Measurements from ENCODE around the gene DDAH1. TPM values are rescaled to one million over a fixed set of nuclear protein-coding genes. Genes with fewer than 3 reads are reported as not detected.

The DDAH1 gene
- total RNA-seq, 1 experiment from 2014 or later, result 7.9 TPM

DNA sequence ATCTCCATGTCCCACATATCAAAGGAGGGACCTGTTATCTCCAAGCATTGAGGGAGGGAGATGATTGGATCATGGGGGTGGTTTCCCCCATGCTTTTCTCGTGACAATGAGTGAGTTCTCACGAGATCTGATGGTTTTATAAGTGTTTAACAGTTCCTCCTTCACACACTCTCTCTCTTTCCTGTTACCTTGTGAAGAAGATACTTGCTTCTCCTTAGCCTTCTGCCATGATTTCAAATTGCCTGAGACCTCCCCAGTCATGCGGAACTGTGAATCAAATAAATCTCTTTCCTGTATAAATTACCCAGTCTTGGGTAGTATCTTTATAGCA is 91.6 kb downstream of the DDAH1 start:
- ChIA-PET CTCF (interaction anchor here (1.0 to 1.9 kb wide), 4 partner anchors 24 to 208 kb away, joined by 4 to 8 read pairs (median 6); partner anchors contain the start of gene CCN1), POLR2A (interaction anchor here (0.8 to 2.9 kb wide), 7 partner anchors 9 to 210 kb away, joined by 3 to 14 read pairs (median 5); partner anchors contain the start of gene BCL10)
- BruUV-seq (replicated peaks), result no TSS peak
- TF ChIP-seq, protein P1, sequence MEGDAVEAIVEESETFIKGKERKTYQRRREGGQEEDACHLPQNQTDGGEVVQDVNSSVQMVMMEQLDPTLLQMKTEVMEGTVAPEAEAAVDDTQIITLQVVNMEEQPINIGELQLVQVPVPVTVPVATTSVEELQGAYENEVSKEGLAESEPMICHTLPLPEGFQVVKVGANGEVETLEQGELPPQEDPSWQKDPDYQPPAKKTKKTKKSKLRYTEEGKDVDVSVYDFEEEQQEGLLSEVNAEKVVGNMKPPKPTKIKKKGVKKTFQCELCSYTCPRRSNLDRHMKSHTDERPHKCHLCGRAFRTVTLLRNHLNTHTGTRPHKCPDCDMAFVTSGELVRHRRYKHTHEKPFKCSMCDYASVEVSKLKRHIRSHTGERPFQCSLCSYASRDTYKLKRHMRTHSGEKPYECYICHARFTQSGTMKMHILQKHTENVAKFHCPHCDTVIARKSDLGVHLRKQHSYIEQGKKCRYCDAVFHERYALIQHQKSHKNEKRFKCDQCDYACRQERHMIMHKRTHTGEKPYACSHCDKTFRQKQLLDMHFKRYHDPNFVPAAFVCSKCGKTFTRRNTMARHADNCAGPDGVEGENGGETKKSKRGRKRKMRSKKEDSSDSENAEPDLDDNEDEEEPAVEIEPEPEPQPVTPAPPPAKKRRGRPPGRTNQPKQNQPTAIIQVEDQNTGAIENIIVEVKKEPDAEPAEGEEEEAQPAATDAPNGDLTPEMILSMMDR (IDR thresholded peaks at IDR 0.05; ENCODE audit: unreplicated experiment), result no peak
- Mint-ChIP-seq H3K4me1 (ENCODE audit: insufficient read depth, unreplicated experiment) (peaks cover 6% of the 10 kb centered on the region), H3K27me3 (ENCODE audit: insufficient read depth, unreplicated experiment) (no peaks in the 10 kb centered on the region), H3K27ac (ENCODE audit: low read depth, unreplicated experiment) (no peak overlapping the region), H3K4me3 (ENCODE audit: unreplicated experiment) (no peak overlapping the region), H3K36me3 (ENCODE audit: insufficient read depth, unreplicated experiment) (no peaks in the 10 kb centered on the region), H3K9me3 (ENCODE audit: unreplicated experiment) (no peaks in the 10 kb centered on the region)
- DNase-seq (ENCODE audit: unreplicated experiment), result no peak
- intact Hi-C loops (cut with micrococcal nuclease), result no loop called here

DNA sequence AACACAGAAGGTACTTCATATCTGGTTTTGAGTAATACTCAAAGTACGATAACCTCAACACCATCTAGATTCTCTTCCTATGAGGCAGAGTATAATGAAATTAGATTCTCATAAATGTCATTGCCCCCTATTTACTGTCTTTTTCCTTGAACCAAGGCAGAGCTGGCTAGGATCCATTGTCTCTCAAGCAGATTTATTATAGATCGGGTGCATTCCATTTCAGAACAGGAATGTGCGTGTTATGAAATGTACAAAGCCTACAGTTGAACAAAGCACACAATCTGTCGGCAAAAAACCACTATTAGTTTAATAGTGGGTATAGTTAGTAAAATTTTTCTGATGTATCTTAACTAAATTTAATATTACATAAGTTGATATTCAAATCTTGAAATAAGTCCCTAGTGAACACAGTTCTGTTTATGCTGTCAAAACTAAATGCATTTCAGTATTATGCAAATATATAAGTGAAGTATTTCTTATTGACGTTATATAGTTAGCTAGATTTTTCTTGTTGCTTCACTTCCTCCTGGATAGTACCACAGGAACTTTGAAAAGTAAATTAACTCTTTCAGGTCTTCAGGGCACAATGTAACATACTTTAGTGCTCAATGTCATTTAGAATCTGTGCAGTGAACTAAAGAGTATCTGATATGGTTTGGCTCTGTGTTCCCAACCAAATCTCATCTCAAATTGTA is 92.1 kb downstream of the DDAH1 start:
- intact Hi-C loops (cut with micrococcal nuclease), result no loop called here
- no peak overlapping the region for H3K4me3 Mint-ChIP-seq (ENCODE audit: unreplicated experiment)
- BruUV-seq (replicated peaks), result no TSS peak
- POLR2A ChIA-PET, result interaction anchor here (0.5 to 2.9 kb wide), 9 partner anchors 10 to 207 kb away, joined by 3 to 14 read pairs (median 4); partner anchors contain the start of gene BCL10
- no peaks in the 10 kb centered on the region for H3K9me3 Mint-ChIP-seq (ENCODE audit: unreplicated experiment)
- H3K27me3 Mint-ChIP-seq (ENCODE audit: insufficient read depth, unreplicated experiment), result no peaks in the 10 kb centered on the region
- peaks cover 6% of the 10 kb centered on the region for H3K4me1 Mint-ChIP-seq (ENCODE audit: insufficient read depth, unreplicated experiment)
- peak; percentile 46 for DNase-seq (ENCODE audit: unreplicated experiment)
- CTCF ChIA-PET, result interaction anchor here (1.1 to 1.9 kb wide), 5 partner anchors 9 to 208 kb away, joined by 4 to 6 read pairs (median 5); partner anchors contain the start of gene CCN1
- no peak overlapping the region for H3K27ac Mint-ChIP-seq (ENCODE audit: low read depth, unreplicated experiment)
- H3K36me3 Mint-ChIP-seq (ENCODE audit: insufficient read depth, unreplicated experiment), result no peaks in the 10 kb centered on the region
- TF ChIP-seq, protein P1 (IDR thresholded peaks at IDR 0.05; ENCODE audit: unreplicated experiment), result no peak

DNA sequence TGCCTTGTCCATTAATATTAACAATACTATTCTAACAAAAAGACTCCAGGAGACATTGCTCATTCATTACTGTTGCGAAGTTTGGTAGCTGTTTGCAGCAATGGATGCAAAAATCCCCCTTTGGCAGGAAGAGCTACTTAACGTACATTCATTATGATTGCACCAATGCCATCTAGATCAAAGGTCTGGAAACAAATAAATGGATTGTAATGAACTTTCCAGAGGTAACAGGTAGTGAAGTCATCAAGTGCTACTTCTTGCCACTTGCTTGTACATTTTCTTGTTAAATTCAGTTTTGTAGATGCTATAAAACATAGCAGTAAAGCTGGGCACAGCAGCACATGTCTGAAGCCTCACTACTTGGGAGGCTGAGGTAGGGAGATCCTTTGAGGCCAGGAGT is 93.9 kb downstream of the DDAH1 start:
- ChIA-PET CTCF (interaction anchor here (0.5 to 1.4 kb wide), 6 partner anchors 14 to 205 kb away, joined by 3 to 4 read pairs (median 4); no protein-coding TSS in a partner anchor), POLR2A (interaction anchor here (0.7 to 1.2 kb wide), 3 partner anchors 14 to 95 kb away, joined by 3 read pairs; partner anchors contain the start of gene BCL10)
- intact Hi-C loops (cut with micrococcal nuclease), result no loop called here
- H3K27ac Mint-ChIP-seq (ENCODE audit: low read depth, unreplicated experiment), result no peak overlapping the region
- H3K4me3 Mint-ChIP-seq (ENCODE audit: unreplicated experiment), result no peak overlapping the region
- no TSS peak for BruUV-seq (replicated peaks)
- H3K4me1 Mint-ChIP-seq (ENCODE audit: insufficient read depth, unreplicated experiment), result peaks cover 6% of the 10 kb centered on the region
- no peaks in the 10 kb centered on the region for H3K36me3 Mint-ChIP-seq (ENCODE audit: insufficient read depth, unreplicated experiment)
- no peaks in the 10 kb centered on the region for H3K27me3 Mint-ChIP-seq (ENCODE audit: insufficient read depth, unreplicated experiment)
- no peaks in the 10 kb centered on the region for H3K9me3 Mint-ChIP-seq (ENCODE audit: unreplicated experiment)
- no peak for DNase-seq (ENCODE audit: unreplicated experiment)
- TF ChIP-seq, protein P1 (IDR thresholded peaks at IDR 0.05; ENCODE audit: unreplicated experiment), result no peak

DNA sequence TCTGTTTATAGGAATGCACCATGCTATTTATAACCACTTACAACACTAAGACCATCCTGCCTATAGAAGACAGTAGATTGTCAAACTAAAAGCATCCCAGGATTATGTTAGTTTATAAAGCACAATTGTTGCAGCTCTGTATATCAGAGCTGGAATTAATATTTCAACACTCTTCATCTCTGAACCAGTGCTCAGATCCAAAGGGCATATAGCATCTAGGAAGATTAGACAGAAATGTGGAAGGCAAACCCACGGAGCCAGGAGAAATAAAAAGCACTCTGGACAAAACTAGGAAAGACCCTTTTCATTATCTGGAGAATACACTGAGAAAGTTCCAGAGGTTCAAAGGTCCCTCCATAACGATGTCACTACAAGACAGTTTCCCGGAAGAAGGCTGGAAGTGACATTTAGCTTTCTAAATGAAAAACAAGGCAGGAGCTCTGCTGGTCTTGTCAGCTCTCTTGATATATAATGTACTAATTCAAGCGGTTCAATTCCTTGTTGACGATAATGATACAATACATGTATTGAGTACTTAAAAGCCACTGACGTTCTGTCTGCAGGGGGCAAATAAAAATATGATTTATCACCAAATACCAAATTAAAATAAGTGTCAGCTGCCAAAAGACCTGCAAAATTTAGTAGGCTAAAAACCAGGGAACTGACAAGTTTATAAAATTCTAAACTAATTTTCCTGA is 96.7 kb downstream of the DDAH1 start:
- ChIA-PET CTCF (interaction anchor here (1.2 to 1.4 kb wide), 3 partner anchors 14 to 24 kb away, joined by 3 to 5 read pairs (median 4); no protein-coding TSS in a partner anchor), POLR2A (interaction anchor here (1.1 kb wide), 1 partner anchor 29 kb away, joined by 4 read pairs; no protein-coding TSS in a partner anchor)
- BruUV-seq (replicated peaks), result no TSS peak
- intact Hi-C loops (cut with micrococcal nuclease), result no loop called here
- Mint-ChIP-seq H3K27me3 (ENCODE audit: insufficient read depth, unreplicated experiment) (no peaks in the 10 kb centered on the region), H3K4me1 (ENCODE audit: insufficient read depth, unreplicated experiment) (no peaks in the 10 kb centered on the region), H3K4me3 (ENCODE audit: unreplicated experiment) (no peak overlapping the region), H3K27ac (ENCODE audit: low read depth, unreplicated experiment) (no peak overlapping the region), H3K9me3 (ENCODE audit: unreplicated experiment) (no peaks in the 10 kb centered on the region), H3K36me3 (ENCODE audit: insufficient read depth, unreplicated experiment) (no peaks in the 10 kb centered on the region)
- no peak for DNase-seq (ENCODE audit: unreplicated experiment)
- TF ChIP-seq, protein P1 (IDR thresholded peaks at IDR 0.05; ENCODE audit: unreplicated experiment), result no peak
